ENCODE results near the gene NOS1.

DNA sequence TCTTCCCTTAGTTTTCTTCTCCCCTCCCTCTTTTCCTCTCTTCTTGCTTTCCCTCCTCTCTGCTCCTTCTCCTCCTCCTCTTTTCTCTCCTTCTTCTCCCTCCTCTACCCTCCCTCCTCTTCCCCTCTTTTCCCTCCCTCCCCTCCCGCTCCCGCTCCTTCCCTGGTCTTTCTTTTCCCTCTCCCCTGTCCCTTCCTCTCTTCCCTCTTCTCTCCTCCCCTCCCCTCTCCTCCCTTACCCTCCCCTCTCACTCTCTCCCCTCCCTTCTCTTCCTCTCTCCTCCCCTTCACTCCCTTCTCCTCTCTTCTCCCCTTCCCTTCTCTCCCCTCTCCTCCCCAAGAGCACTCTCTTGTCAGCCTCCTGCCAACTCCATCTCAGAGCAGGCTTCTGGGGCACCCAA is 153.8 kb downstream of the NOS1 start:
- no peak for TF ChIP-seq POLR2A (IDR thresholded peaks at IDR 0.05)
- no peak for TF ChIP-seq CTCF (IDR thresholded peaks at IDR 0.05)
- TF ChIP-seq POLR2AphosphoS5 (IDR thresholded peaks at IDR 0.05) = no peak

Data from suprapubic skin (tissue), 4 donors.